H9 (cell line): Measurements from ENCODE around the gene RGL4. TPM values are rescaled to one million over a fixed set of nuclear protein-coding genes. Genes with fewer than 3 reads are reported as not detected.
A peak's percentile ranks its signal among the peaks of the same experiment; 100 is the strongest.

Experiments
- DNase-seq: peaks from one replicate; pipeline ENCODE4 v3.0.0-alpha.2; 2017
- H2AFZ ChIP-seq: one replicate; pipeline ENCODE4 v1.6.1; 2013; ENCODE audit warnings: mild to moderate bottlenecking, low read length, control low read depth, moderate library complexity
- H2AK5ac ChIP-seq: 2 replicates; pipeline ENCODE4 v1.6.1; 2013; ENCODE audit warnings: low read length, control low read depth, mixed read lengths; ENCODE audit not compliant: insufficient read length
- H2BK120ac ChIP-seq: one replicate; pipeline ENCODE4 v1.6.1; 2013; ENCODE audit warnings: low read depth, mild to moderate bottlenecking, low read length, control low read depth, inconsistent platforms; ENCODE audit not compliant: poor library complexity, severe bottlenecking
- H2BK12ac ChIP-seq: 2 replicates; pipeline ENCODE4 v1.6.1; 2013; ENCODE audit warnings: low read length, control low read depth, mixed read lengths, low read depth; ENCODE audit not compliant: insufficient read length
- H2BK15ac ChIP-seq: 2 replicates; pipeline ENCODE4 v1.6.1; 2013; ENCODE audit warnings: low read depth, low read length, control low read depth
- H2BK20ac ChIP-seq: one replicate; pipeline ENCODE4 v1.6.1; 2013; ENCODE audit warnings: low read depth, mild to moderate bottlenecking, low read length, control low read depth, inconsistent platforms; ENCODE audit not compliant: poor library complexity, severe bottlenecking
- H2BK5ac ChIP-seq: 2 replicates; pipeline ENCODE4 v1.6.1; 2013; ENCODE audit warnings: low read length, control low read depth, mixed read lengths; ENCODE audit not compliant: insufficient read length
- H3K14ac ChIP-seq: 2 replicates; pipeline ENCODE4 v1.6.1; 2013; ENCODE audit warnings: low read length, control low read depth; ENCODE audit not compliant: insufficient read depth
- H3K18ac ChIP-seq: 2 replicates; pipeline ENCODE4 v1.6.1; 2013; ENCODE audit warnings: low read depth, mild to moderate bottlenecking, mixed read lengths, low read length, control low read depth; ENCODE audit not compliant: insufficient read length
- H3K23ac ChIP-seq: 2 replicates; pipeline ENCODE4 v1.6.1; 2013; ENCODE audit warnings: low read length, control low read depth, mixed read lengths, low read depth; ENCODE audit not compliant: insufficient read length
- H3K23me2 ChIP-seq: 2 replicates; pipeline ENCODE4 v1.6.1; 2013; ENCODE audit warnings: low read depth, mild to moderate bottlenecking, mixed read lengths, low read length, control low read depth; ENCODE audit not compliant: insufficient read length, poor library complexity, severe bottlenecking
- H3K27ac ChIP-seq: 2 replicates; pipeline ENCODE4 v1.5.1; 2013; ENCODE audit warnings: low read length, control low read depth, mixed read lengths, low read depth; ENCODE audit not compliant: insufficient read length
- H3K27me3 ChIP-seq: 2 replicates; pipeline ENCODE4 v1.6.1; 2013; ENCODE audit warnings: low read length, control low read depth, inconsistent platforms; ENCODE audit not compliant: insufficient read depth
- H3K4ac ChIP-seq: 2 replicates; pipeline ENCODE4 v1.6.1; 2013; ENCODE audit warnings: low read depth, mild to moderate bottlenecking, control low read depth, inconsistent platforms, low read length, moderate library complexity
- H3K4me1 ChIP-seq: 2 replicates; pipeline ENCODE4 v1.6.1; 2013; ENCODE audit warnings: low read length, control low read depth, inconsistent platforms; ENCODE audit not compliant: insufficient read depth
- H3K4me2 ChIP-seq: 2 replicates; pipeline ENCODE4 v1.6.1; 2013; ENCODE audit warnings: low read length, control low read depth, mixed read lengths; ENCODE audit not compliant: insufficient read length, insufficient read depth
- H3K56ac ChIP-seq: 2 replicates; pipeline ENCODE4 v1.6.1; 2013; ENCODE audit warnings: low read depth, mild to moderate bottlenecking, mixed read lengths, low read length, control low read depth; ENCODE audit not compliant: insufficient read length
- H3K79me1 ChIP-seq: 2 replicates; pipeline ENCODE4 v1.6.1; 2013; ENCODE audit warnings: low read depth, mild to moderate bottlenecking, moderate library complexity, low read length, control low read depth, inconsistent platforms; ENCODE audit not compliant: insufficient read depth, poor library complexity, severe bottlenecking
- H3K79me2 ChIP-seq: 2 replicates; pipeline ENCODE4 v1.6.1; 2013; ENCODE audit warnings: low read length, control low read depth, inconsistent platforms; ENCODE audit not compliant: insufficient read depth
- H3K9ac ChIP-seq: 2 replicates; pipeline ENCODE4 v1.6.1; 2013; ENCODE audit warnings: low read length, control low read depth, mixed read lengths; ENCODE audit not compliant: insufficient read length; ENCODE audit errors: extremely low read depth
- H3K9me3 ChIP-seq: one replicate; pipeline ENCODE4 v1.6.1; 2013; ENCODE audit warnings: low read depth, low read length, inconsistent platforms; ENCODE audit not compliant: control insufficient read depth
- H3T11ph ChIP-seq: one replicate; pipeline ENCODE4 v1.6.1; 2013; ENCODE audit warnings: mild to moderate bottlenecking, low read length, control low read depth, inconsistent platforms
- H4K20me1 ChIP-seq: one replicate; pipeline ENCODE4 v1.6.1; 2013; ENCODE audit not compliant: control insufficient read depth, insufficient read length, insufficient read depth
- H4K5ac ChIP-seq: 2 replicates; pipeline ENCODE4 v1.6.1; 2013; ENCODE audit warnings: low read depth, mild to moderate bottlenecking, mixed read lengths, low read length, control low read depth; ENCODE audit not compliant: insufficient read length
- H4K8ac ChIP-seq: replicated peaks from 2 replicates; pipeline ENCODE4 v1.6.1; 2013; ENCODE audit warnings: low read length, control low read depth, mixed read lengths, low read depth; ENCODE audit not compliant: insufficient read length
- H4K91ac ChIP-seq: 2 replicates; pipeline ENCODE4 v1.6.1; 2013; ENCODE audit warnings: low read depth, mild to moderate bottlenecking, moderate library complexity, mixed read lengths, low read length, control low read depth; ENCODE audit not compliant: insufficient read length
- H3K27ac Mint-ChIP-seq, 3 experiments: 2 replicates in 2 of 3; 3 replicates in 1 of 3; pipeline ENCODE4 v1.8.0; 2020 to 2021; ENCODE audit warnings: mixed read lengths in 3 of 3, mild to moderate bottlenecking in 1 of 3, moderate library complexity in 1 of 3
- H3K27me3 Mint-ChIP-seq: 2 replicates; pipeline ENCODE4 v1.8.0; 2021; ENCODE audit warnings: low read depth, mild to moderate bottlenecking, moderate library complexity, mixed read lengths
- H3K36me3 Mint-ChIP-seq, 3 experiments: 2 replicates in 2 of 3; 3 replicates in 1 of 3; pipeline ENCODE4 v1.8.0; 2020 to 2021; ENCODE audit warnings: low read depth in 3 of 3, mixed read lengths in 3 of 3; ENCODE audit not compliant: insufficient read depth in 1 of 3
- H3K4me1 Mint-ChIP-seq, 2 experiments: 2 replicates each; pipeline ENCODE4 v1.8.0; 2020; ENCODE audit warnings: mixed read lengths in 2 of 2
- H3K4me3 Mint-ChIP-seq, 2 experiments: 2 replicates in 1 of 2; 3 replicates in 1 of 2; pipeline ENCODE4 v1.8.0; 2020 to 2021; ENCODE audit warnings: mild to moderate bottlenecking in 2 of 2, mixed read lengths in 2 of 2, moderate library complexity in 1 of 2
- H3K9me3 Mint-ChIP-seq, 2 experiments: 2 replicates in 1 of 2; 3 replicates in 1 of 2; pipeline ENCODE4 v1.8.0; 2020; ENCODE audit warnings: mild to moderate bottlenecking in 2 of 2, mixed read lengths in 2 of 2, moderate library complexity in 1 of 2
- CTCF ChIP-seq: fragments of 200-600 bp; sonication (generic); conservative IDR thresholded peaks from 3 replicates; pipeline ENCODE4 v1.8.0; 2021; ENCODE audit warnings: antibody characterized with exemption, mild to moderate bottlenecking
- WGBS: extraction: QIAGEN DNeasy Blood & Tissue Kit; methylation state at CpG from one replicate; pipeline ENCODE4 v1.1.7; 2013; ENCODE audit warnings: missing lambda C conversion rate, low lambda C conversion rate, mixed read lengths; ENCODE audit not compliant: insufficient read length; ENCODE audit errors: extremely low coverage; 5-methylcytosine and 5-hydroxymethylcytosine counted together
- total RNA-seq: library from RNA; stranded (reverse); gene quantifications from 2 replicates; pipeline ENCODE4 v1.2.1, GENCODE V29; 2021

The RGL4 gene
- total RNA-seq, 1 experiment from 2014 or later, result not detected

- no peaks in the 10 kb centered on the region for H3K27me3 ChIP-seq
- H3K4me1 Mint-ChIP-seq, result no peaks in the 10 kb centered on the region
- H3K23ac ChIP-seq, result no peak overlapping the region
- H3K36me3 Mint-ChIP-seq, result peaks cover 17 to 30% (median 25%) of the 10 kb centered on the region in 3 experiments
- H3T11ph ChIP-seq, result no peak overlapping the region
- H3K4me1 ChIP-seq, result no peaks in the 10 kb centered on the region
- no peaks in the 10 kb centered on the region for H3K9me3 ChIP-seq
- H3K14ac ChIP-seq, result no peak overlapping the region
- no CpG with 5 or more reads among the region's 5 CpGs for whole genome bisulfite sequencing
- no peak overlapping the region for H2BK20ac ChIP-seq
- H3K56ac ChIP-seq, result no peak overlapping the region
- no peak overlapping the region for H3K4me2 ChIP-seq
- DNase-seq, result no peak
- H2BK15ac ChIP-seq, result no peak overlapping the region
- H3K27ac ChIP-seq, result no peak overlapping the region
- H2BK120ac ChIP-seq, result no peak overlapping the region
- TF ChIP-seq CTCF, result no peak
- H2BK12ac ChIP-seq, result no peak overlapping the region
- no peaks in the 10 kb centered on the region for H3K79me2 ChIP-seq
- no peaks in the 10 kb centered on the region for H3K9me3 Mint-ChIP-seq
- no peak overlapping the region for H2AFZ ChIP-seq
- no peak overlapping the region for H3K4me3 Mint-ChIP-seq
- no peaks in the 10 kb centered on the region for H3K79me1 ChIP-seq
- peaks cover 3% of the 10 kb centered on the region for H4K20me1 ChIP-seq
- no peak overlapping the region for H3K4ac ChIP-seq
- H4K91ac ChIP-seq, result no peak overlapping the region
- H3K9ac ChIP-seq, result no peak overlapping the region
- no peak overlapping the region for H2BK5ac ChIP-seq
- no peak overlapping the region for H4K5ac ChIP-seq
- no peak overlapping the region for H2AK5ac ChIP-seq
- H3K27ac Mint-ChIP-seq, result peak overlapping the region in 1 of 3 experiments; percentile 17; a peak in 1 of 7 replicates
- no peak overlapping the region for H4K8ac ChIP-seq
- no peaks in the 10 kb centered on the region for H3K27me3 Mint-ChIP-seq
- H3K23me2 ChIP-seq, result peaks cover 2% of the 10 kb centered on the region
- H3K18ac ChIP-seq, result no peak overlapping the region
Measured at GRCh38 chr22:23685205-23685784, 5.5 kb upstream of the RGL4 start.
